Measurements from ENCODE around the gene TRPV2.

DNA sequence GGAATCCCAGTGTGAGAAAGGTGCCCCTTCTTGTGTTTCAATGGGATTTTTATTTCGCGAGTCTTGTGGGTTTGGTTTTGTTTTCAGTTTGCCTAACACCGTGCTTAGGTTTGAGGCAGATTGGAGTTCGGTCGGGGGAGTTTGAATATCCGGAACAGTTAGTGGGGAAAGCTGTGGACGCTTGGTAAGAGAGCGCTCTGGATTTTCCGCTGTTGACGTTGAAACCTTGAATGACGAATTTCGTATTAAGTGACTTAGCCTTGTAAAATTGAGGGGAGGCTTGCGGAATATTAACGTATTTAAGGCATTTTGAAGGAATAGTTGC lies 33.9 kb upstream of the TRPV2 start:
- TF ChIP-seq, protein P1, sequence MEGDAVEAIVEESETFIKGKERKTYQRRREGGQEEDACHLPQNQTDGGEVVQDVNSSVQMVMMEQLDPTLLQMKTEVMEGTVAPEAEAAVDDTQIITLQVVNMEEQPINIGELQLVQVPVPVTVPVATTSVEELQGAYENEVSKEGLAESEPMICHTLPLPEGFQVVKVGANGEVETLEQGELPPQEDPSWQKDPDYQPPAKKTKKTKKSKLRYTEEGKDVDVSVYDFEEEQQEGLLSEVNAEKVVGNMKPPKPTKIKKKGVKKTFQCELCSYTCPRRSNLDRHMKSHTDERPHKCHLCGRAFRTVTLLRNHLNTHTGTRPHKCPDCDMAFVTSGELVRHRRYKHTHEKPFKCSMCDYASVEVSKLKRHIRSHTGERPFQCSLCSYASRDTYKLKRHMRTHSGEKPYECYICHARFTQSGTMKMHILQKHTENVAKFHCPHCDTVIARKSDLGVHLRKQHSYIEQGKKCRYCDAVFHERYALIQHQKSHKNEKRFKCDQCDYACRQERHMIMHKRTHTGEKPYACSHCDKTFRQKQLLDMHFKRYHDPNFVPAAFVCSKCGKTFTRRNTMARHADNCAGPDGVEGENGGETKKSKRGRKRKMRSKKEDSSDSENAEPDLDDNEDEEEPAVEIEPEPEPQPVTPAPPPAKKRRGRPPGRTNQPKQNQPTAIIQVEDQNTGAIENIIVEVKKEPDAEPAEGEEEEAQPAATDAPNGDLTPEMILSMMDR (IDR thresholded peaks at IDR 0.05): no peak
- no peak for TF ChIP-seq POLR2A (IDR thresholded peaks at IDR 0.05)
- no peak for TF ChIP-seq EP300 (IDR thresholded peaks at IDR 0.05)
